AG10803 (cell line): ENCODE measurements around the gene RTEL1.

Experiments used
- DNase-seq: peaks from one replicate; pipeline ENCODE4 v3.0.0; 2010; ENCODE audit warnings: low read depth
- H3K4me3 ChIP-seq: 2 replicates; pipeline ENCODE4 v1.5.1; 2011; ENCODE audit warnings: mild to moderate bottlenecking, low read length, control low read depth
- CTCF ChIP-seq: conservative IDR thresholded peaks from 2 replicates; pipeline ENCODE4 v1.5.1; 2011; ENCODE audit warnings: mild to moderate bottlenecking, low read length, control low read depth, inconsistent platforms

RTEL1 gene

GRCh38 chr20:63740627-63741353, 82.7 kb downstream of the RTEL1 start:
- TF ChIP-seq CTCF = peak; percentile 17
- DNase-seq = peak; percentile 89
- peak overlapping the region; percentile 78 for H3K4me3 ChIP-seq

DNA sequence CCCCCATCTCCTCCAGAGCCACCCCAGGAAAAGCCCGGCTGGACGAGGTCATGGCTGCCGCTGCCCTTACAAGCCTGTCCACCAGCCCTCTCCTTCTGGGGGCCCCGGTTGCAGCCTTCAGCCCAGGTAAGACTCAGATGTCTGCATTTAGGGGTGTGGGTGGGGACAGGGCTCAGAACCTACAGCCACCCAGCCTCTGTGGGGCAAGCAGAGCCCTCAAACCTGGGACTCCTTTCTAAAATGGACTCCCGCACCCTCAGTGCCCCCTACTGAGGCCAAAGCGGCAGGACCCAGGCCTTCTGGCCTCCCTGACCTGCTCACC, 83.2 kb downstream of the RTEL1 start:
- TF ChIP-seq CTCF = no peak
- H3K4me3 ChIP-seq = peak overlapping the region; percentile 78
- DNase-seq = no peak

- TF ChIP-seq CTCF = no peak
- peak overlapping the region; percentile 78 for H3K4me3 ChIP-seq
- DNase-seq = no peak
Observed at GRCh38 chr20:63741676-63742380, 83.7 kb downstream of the RTEL1 start.

DNA sequence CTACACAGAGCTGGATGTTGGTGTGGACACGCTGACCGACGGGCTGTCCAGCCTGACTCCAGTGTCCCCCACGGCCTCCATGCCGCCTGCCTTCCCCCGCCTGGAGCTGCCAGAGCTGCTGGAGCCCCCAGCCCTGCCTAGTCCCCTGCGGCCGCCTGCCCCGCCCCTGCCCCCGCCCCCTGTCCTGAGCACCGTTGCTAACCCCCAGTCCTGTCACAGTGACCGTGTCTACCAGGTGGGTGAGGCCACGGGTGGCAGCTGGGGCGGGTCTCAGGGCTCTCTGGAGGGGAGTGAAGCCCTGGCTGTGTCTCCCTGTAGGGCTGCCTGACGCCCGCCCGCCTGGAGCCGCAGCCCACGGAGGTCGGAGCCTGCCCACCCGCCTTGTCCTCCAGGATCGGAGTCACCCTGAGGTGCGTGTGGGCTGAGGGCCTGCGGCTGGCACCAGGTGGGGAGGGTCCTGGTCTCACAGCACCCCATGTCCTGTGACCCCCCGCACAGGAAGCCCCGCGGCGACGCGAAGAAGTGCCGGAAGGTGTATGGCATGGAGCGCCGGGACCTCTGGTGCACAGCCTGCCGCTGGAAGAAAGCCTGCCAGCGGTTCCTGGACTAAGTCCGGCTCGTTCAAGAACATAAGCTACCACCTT, 84.4 kb downstream of the RTEL1 start:
- no peak for TF ChIP-seq CTCF
- no peak for DNase-seq
- no peak overlapping the region for H3K4me3 ChIP-seq

GRCh38 chr20:63743210-63743970, 85.3 kb downstream of the RTEL1 start:
- no peak for TF ChIP-seq CTCF
- no peak for DNase-seq

DNA sequence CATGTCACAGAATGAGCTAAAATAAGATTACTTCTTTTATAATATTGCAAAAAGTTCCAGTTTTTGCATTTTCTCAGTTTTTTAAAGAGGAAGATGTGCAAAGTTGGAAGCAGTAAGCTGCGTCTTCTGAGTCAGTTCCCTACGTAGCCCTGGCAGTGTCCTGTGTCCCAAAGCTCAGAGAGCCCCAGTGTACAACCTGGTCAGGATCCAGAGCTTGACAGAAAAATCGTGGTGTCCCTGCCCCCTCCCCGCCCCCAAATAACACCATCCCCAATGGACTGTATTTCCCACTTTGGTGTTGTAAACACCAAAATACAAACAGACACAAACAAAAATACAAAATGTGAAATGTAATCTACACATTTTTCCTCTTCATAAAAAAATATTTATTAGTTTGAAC, 86.0 kb downstream of the RTEL1 start:
- no peak for TF ChIP-seq CTCF
- no peak for DNase-seq

More at GRCh38 chr20:63743210-63743970, 85.3 kb downstream of the RTEL1 start:
- no peak overlapping the region for H3K4me3 ChIP-seq

More for the DNA sequence above, 86.0 kb downstream of the RTEL1 start:
- H3K4me3 ChIP-seq = no peak overlapping the region
